Middle frontal gyrus (tissue), 1 donor: ENCODE data around the gene XAF1.
"Not testable (repeated sequence)": the region's sequence is repeated elsewhere in the genome, so short reads cannot be mapped to it uniquely, and the experiment has no call there.

Experiments used
- DNase-seq: peaks from one replicate; pipeline ENCODE4 v3.0.0-alpha.2; 2015; ENCODE audit warnings: low spot score; ENCODE audit errors: extremely low spot score

Gene XAF1

GRCh38 chr17:6753006-6753445 is 2.8 kb upstream of the XAF1 start:
- no peak for DNase-seq

- DNase-seq: no peak
Measured at GRCh38 chr17:6753546-6753945, 2.3 kb upstream of the XAF1 start.

- DNase-seq: no peak
Measured at GRCh38 chr17:6755281-6755680, 565 bp upstream of the XAF1 start.

GRCh38 chr17:6756425-6757031 is 682 bp downstream of the XAF1 start:
- no peak for DNase-seq

- DNase-seq: no peak
Measured at GRCh38 chr17:6757747-6758146, 1.9 kb downstream of the XAF1 start.

GRCh38 chr17:6761779-6762178 is 5.9 kb downstream of the XAF1 start:
- no peak for DNase-seq

- no peak for DNase-seq
Measured at GRCh38 chr17:6768447-6768846, 12.6 kb downstream of the XAF1 start.

- no peak for DNase-seq
Measured at GRCh38 chr17:6772016-6772415, 16.2 kb downstream of the XAF1 start.

GRCh38 chr17:6774906-6775305 is 19.1 kb downstream of the XAF1 start:
- not testable (repeated sequence) for DNase-seq

GRCh38 chr17:6775871-6776405 is 20.1 kb downstream of the XAF1 start, which contains the start of gene FBXO39:
Gene FBXO39, plus strand, starts transcription at chr17:6776215. Its CDS starts 3,654 bp downstream, at chr17:6779869.
- DNase-seq: no peak

GRCh38 chr17:6779411-6779810 is 23.6 kb downstream of the XAF1 start:
- DNase-seq: no peak

- DNase-seq: no peak
Measured at GRCh38 chr17:6780001-6780400, 24.2 kb downstream of the XAF1 start.

- DNase-seq: no peak
Measured at GRCh38 chr17:6780886-6781285, 25.0 kb downstream of the XAF1 start.

GRCh38 chr17:6782244-6782643 is 26.4 kb downstream of the XAF1 start:
- DNase-seq: no peak

GRCh38 chr17:6786618-6787017 is 30.8 kb downstream of the XAF1 start:
- no peak for DNase-seq

GRCh38 chr17:6787081-6787693 is 31.3 kb downstream of the XAF1 start:
- no peak for DNase-seq

- DNase-seq: no peak
Measured at GRCh38 chr17:6789146-6789545, 33.3 kb downstream of the XAF1 start.

GRCh38 chr17:6793748-6794493 is 38.1 kb downstream of the XAF1 start:
- no peak for DNase-seq

- DNase-seq: no peak
Measured at GRCh38 chr17:6796017-6796886, 40.4 kb downstream of the XAF1 start.

GRCh38 chr17:6796887-6797490 is 41.1 kb downstream of the XAF1 start:
- no peak for DNase-seq
